RWPE2 (cell line): ENCODE results near the gene FAM117A.
"Not testable (repeated sequence)": the region's sequence is repeated elsewhere in the genome, so short reads cannot be mapped to it uniquely, and the experiment has no call there.

Experiments used
- ATAC-seq: fragments of 200-7000 bp; cut with Tn5 transposase; 3 replicates; pipeline ENCODE4 v1.9.1; 2021; ENCODE audit warnings: low read depth
- DNase-seq: peaks from one replicate; pipeline ENCODE4 v3.0.0-alpha.2; 2020; ENCODE audit warnings: low spot score
- H3K27ac ChIP-seq: fragments of 450-650 bp; 2 replicates; pipeline ENCODE4 v1.5.1; 2017; ENCODE audit warnings: mild to moderate bottlenecking; ENCODE audit not compliant: poor library complexity, severe bottlenecking
- H3K27me3 ChIP-seq: fragments of 250-450 bp; sonication (Bioruptor Pico); 2 replicates; pipeline ENCODE4 v1.5.1; 2021; ENCODE audit warnings: mild to moderate bottlenecking, moderate library complexity; ENCODE audit not compliant: insufficient read depth, poor library complexity, severe bottlenecking
- H3K36me3 ChIP-seq: fragments of 250-450 bp; sonication (Bioruptor Pico); 2 replicates; pipeline ENCODE4 v1.5.1; 2020; ENCODE audit warnings: low read depth, mild to moderate bottlenecking, moderate library complexity
- H3K4me1 ChIP-seq: fragments of 250-450 bp; sonication (Bioruptor Pico); 2 replicates; pipeline ENCODE4 v1.5.1; 2021; ENCODE audit warnings: mild to moderate bottlenecking, moderate library complexity; ENCODE audit not compliant: insufficient read depth, poor library complexity, severe bottlenecking
- H3K4me3 ChIP-seq: fragments of 250-450 bp; sonication (Bioruptor Pico); 2 replicates; pipeline ENCODE4 v1.5.1; 2021; ENCODE audit warnings: mild to moderate bottlenecking, moderate library complexity; ENCODE audit not compliant: severe bottlenecking
- H3K9me3 ChIP-seq: fragments of 250-450 bp; sonication (Bioruptor Pico); 2 replicates; pipeline ENCODE4 v1.5.1; 2021; ENCODE audit warnings: mild to moderate bottlenecking, moderate library complexity; ENCODE audit not compliant: severe bottlenecking
- TF ChIP-seq, protein P1 (sequence below): fragments of 450-650 bp; IDR thresholded peaks from one replicate; pipeline ENCODE4 v1.5.1; 2017; ENCODE audit warnings: mild to moderate bottlenecking, moderate library complexity; ENCODE audit not compliant: poor library complexity, severe bottlenecking

Gene FAM117A

GRCh38 chr17:49676276-49676868 lies 87.6 kb downstream of the FAM117A start:
- ATAC-seq, result no peak
- H3K9me3 ChIP-seq, result no peaks in the 10 kb centered on the region
- peak overlapping the region; percentile 48 for H3K4me3 ChIP-seq
- H3K27ac ChIP-seq, result peak overlapping the region; percentile 67
- H3K4me1 ChIP-seq, result peaks cover 14% of the 10 kb centered on the region
- TF ChIP-seq, protein P1, sequence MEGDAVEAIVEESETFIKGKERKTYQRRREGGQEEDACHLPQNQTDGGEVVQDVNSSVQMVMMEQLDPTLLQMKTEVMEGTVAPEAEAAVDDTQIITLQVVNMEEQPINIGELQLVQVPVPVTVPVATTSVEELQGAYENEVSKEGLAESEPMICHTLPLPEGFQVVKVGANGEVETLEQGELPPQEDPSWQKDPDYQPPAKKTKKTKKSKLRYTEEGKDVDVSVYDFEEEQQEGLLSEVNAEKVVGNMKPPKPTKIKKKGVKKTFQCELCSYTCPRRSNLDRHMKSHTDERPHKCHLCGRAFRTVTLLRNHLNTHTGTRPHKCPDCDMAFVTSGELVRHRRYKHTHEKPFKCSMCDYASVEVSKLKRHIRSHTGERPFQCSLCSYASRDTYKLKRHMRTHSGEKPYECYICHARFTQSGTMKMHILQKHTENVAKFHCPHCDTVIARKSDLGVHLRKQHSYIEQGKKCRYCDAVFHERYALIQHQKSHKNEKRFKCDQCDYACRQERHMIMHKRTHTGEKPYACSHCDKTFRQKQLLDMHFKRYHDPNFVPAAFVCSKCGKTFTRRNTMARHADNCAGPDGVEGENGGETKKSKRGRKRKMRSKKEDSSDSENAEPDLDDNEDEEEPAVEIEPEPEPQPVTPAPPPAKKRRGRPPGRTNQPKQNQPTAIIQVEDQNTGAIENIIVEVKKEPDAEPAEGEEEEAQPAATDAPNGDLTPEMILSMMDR, result no peak
- DNase-seq, result no peak
- no peaks in the 10 kb centered on the region for H3K27me3 ChIP-seq
- H3K36me3 ChIP-seq, result peaks cover 23% of the 10 kb centered on the region

- no peak overlapping the region for H3K27ac ChIP-seq
- TF ChIP-seq, protein P1, result no peak
- H3K4me3 ChIP-seq, result no peak overlapping the region
- peaks cover 14% of the 10 kb centered on the region for H3K4me1 ChIP-seq
- DNase-seq (no peak), ATAC-seq (no peak)
- H3K27me3 ChIP-seq, result no peaks in the 10 kb centered on the region
- peaks cover 23% of the 10 kb centered on the region for H3K36me3 ChIP-seq
- H3K9me3 ChIP-seq, result no peaks in the 10 kb centered on the region
These were observed 89.4 kb downstream of the FAM117A start for GRCh38 chr17:49674507-49674906.

DNA sequence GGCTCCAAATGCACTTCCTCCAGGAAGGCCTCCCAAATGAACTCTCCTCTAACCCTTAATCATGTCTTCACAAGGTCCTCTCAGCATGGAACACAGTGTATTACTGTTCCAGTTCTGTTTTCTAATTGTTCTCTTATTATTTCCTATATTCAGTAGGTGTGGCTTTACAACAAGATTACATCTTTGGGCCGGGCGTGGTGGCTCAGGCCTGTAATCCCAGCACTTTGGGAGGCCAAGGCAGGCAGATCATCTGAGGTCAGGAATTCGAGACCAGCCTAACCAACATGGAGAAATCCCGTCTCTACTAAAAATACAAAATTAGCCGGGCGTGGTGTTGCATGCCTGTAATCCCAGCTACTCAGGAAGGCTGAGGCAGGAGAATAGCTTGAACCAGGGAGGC lies 90.3 kb downstream of the FAM117A start:
- not testable (repeated sequence) for H3K27ac ChIP-seq, DNase-seq, ATAC-seq, H3K4me3 ChIP-seq, H3K9me3 ChIP-seq, H3K27me3 ChIP-seq
- Histone ChIP-seq H3K36me3 (peaks cover 23% of the 10 kb centered on the region), H3K4me1 (peaks cover 14% of the 10 kb centered on the region)

GRCh38 chr17:49670641-49671040 lies 93.3 kb downstream of the FAM117A start:
- no peak for DNase-seq

GRCh38 chr17:49670002-49670401 lies 93.9 kb downstream of the FAM117A start:
- TF ChIP-seq, protein P1, result no peak
- H3K27me3 ChIP-seq, result no peaks in the 10 kb centered on the region
- no peak overlapping the region for H3K4me3 ChIP-seq
- no peak overlapping the region for H3K27ac ChIP-seq
- peaks cover 30% of the 10 kb centered on the region for H3K36me3 ChIP-seq
- no peak for DNase-seq
- no peaks in the 10 kb centered on the region for H3K9me3 ChIP-seq
- no peak for ATAC-seq
- H3K4me1 ChIP-seq, result no peaks in the 10 kb centered on the region

More at GRCh38 chr17:49670641-49671040, 93.3 kb downstream of the FAM117A start:
- ATAC-seq, result no peak
- no peaks in the 10 kb centered on the region for H3K27me3 ChIP-seq
- peaks cover 31% of the 10 kb centered on the region for H3K36me3 ChIP-seq
- no peaks in the 10 kb centered on the region for H3K4me1 ChIP-seq
- no peaks in the 10 kb centered on the region for H3K9me3 ChIP-seq
- no peak overlapping the region for H3K4me3 ChIP-seq
- TF ChIP-seq, protein P1, result no peak
- H3K27ac ChIP-seq, result no peak overlapping the region
